Measurements from ENCODE around the gene TAS2R60. TPM values are rescaled to one million over a fixed set of nuclear protein-coding genes. Genes with fewer than 3 reads are reported as not detected.

Gene TAS2R60
- total RNA-seq, 1 experiment from 2014 or later, result 0.24 TPM

- no peak for ATAC-seq
- DNase-seq (ENCODE audit: low spot score), result no peak
- H3K9me3 Mint-ChIP-seq, result no peaks in the 10 kb centered on the region
- ChIA-PET CTCF (interaction anchor here (0.9 kb wide), 1 partner anchor 239 kb away, joined by 3 read pairs; no protein-coding TSS in a partner anchor), POLR2A (no interaction called here)
- peaks cover 5% of the 10 kb centered on the region for H3K4me1 Mint-ChIP-seq
- no peak overlapping the region for H3K27ac Mint-ChIP-seq
- H3K4me3 Mint-ChIP-seq, result no peak overlapping the region
- H3K36me3 Mint-ChIP-seq, result no peaks in the 10 kb centered on the region
- TF ChIP-seq USF1 (CRISPR knock-in tag; IDR thresholded peaks at IDR 0.05), result no peak
- no peak for TF ChIP-seq KAT7 (CRISPR knock-in tag; IDR thresholded peaks at IDR 0.05; ENCODE audit: borderline replicate concordance)
- no peak for TF ChIP-seq ATF6 (CRISPR knock-in tag; IDR thresholded peaks at IDR 0.05)
- no peak for TF ChIP-seq TEAD4 (CRISPR knock-in tag; IDR thresholded peaks at IDR 0.05)
- no peak for TF ChIP-seq ZNF671 (CRISPR knock-in tag; IDR thresholded peaks at IDR 0.05)
- no peak for TF ChIP-seq MYBL2 (CRISPR knock-in tag; IDR thresholded peaks at IDR 0.05)
- TF ChIP-seq SP1 (CRISPR knock-in tag; conservative IDR thresholded peaks at IDR 0.05), result no peak
- TF ChIP-seq ZNF138 (CRISPR knock-in tag; conservative IDR thresholded peaks at IDR 0.05), result no peak
- TF ChIP-seq ZNF219 (CRISPR knock-in tag; IDR thresholded peaks at IDR 0.05; ENCODE audit: borderline replicate concordance), result no peak
- no peak for TF ChIP-seq NR1H2 (CRISPR knock-in tag; IDR thresholded peaks at IDR 0.05)
- TF ChIP-seq CREB1 (CRISPR knock-in tag; IDR thresholded peaks at IDR 0.05), result no peak
- no peak for TF ChIP-seq PREB (CRISPR knock-in tag; IDR thresholded peaks at IDR 0.05; ENCODE audit: borderline replicate concordance)
- TF ChIP-seq JUN (CRISPR knock-in tag; IDR thresholded peaks at IDR 0.05), result no peak
- no peaks in the 10 kb centered on the region; the same call in 1 of the 2 replicates for H3K27me3 Mint-ChIP-seq (ENCODE audit: low read depth)
Measured at GRCh38 chr7:143454091-143454680, 10.9 kb downstream of the TAS2R60 start.

- no peak overlapping the region for H3K4me3 Mint-ChIP-seq
- ChIA-PET POLR2A (interaction anchor here (1.0 kb wide), 1 partner anchor 47 kb away, joined by 3 read pairs; the partner anchor contains the start of gene EPHA1), CTCF (no interaction called here)
- H3K4me1 Mint-ChIP-seq, result peaks cover 5% of the 10 kb centered on the region
- no peak for DNase-seq (ENCODE audit: low spot score)
- no peak overlapping the region for H3K27ac Mint-ChIP-seq
- H3K36me3 Mint-ChIP-seq, result peaks cover 2% of the 10 kb centered on the region
- H3K9me3 Mint-ChIP-seq, result peaks cover 4% of the 10 kb centered on the region
- H3K27me3 Mint-ChIP-seq (ENCODE audit: low read depth), result no peaks in the 10 kb centered on the region; the same call in 1 of the 2 replicates
- ATAC-seq, result no peak
- TF ChIP-seq RORB (CRISPR knock-in tag; IDR thresholded peaks at IDR 0.05) (no peak), ZBTB43 (CRISPR knock-in tag; IDR thresholded peaks at IDR 0.05) (no peak), ZNF671 (CRISPR knock-in tag; IDR thresholded peaks at IDR 0.05) (no peak), NFE2L1 (CRISPR knock-in tag; IDR thresholded peaks at IDR 0.05) (no peak), FOXK1 (CRISPR knock-in tag; IDR thresholded peaks at IDR 0.05) (no peak), PRDM15 (CRISPR knock-in tag; IDR thresholded peaks at IDR 0.05) (no peak), TP53 (CRISPR knock-in tag; IDR thresholded peaks at IDR 0.05) (no peak), PREB (CRISPR knock-in tag; IDR thresholded peaks at IDR 0.05; ENCODE audit: borderline replicate concordance) (no peak), JAZF1 (CRISPR knock-in tag; IDR thresholded peaks at IDR 0.05) (no peak), ZNF423 (CRISPR knock-in tag; IDR thresholded peaks at IDR 0.05) (no peak), ETV6 (CRISPR knock-in tag; IDR thresholded peaks at IDR 0.05) (no peak), MYBL2 (CRISPR knock-in tag; IDR thresholded peaks at IDR 0.05) (no peak), ZNF281 (CRISPR knock-in tag; IDR thresholded peaks at IDR 0.05) (no peak)
Measured at GRCh38 chr7:143455491-143455890, 12.2 kb downstream of the TAS2R60 start.

All from WTC11 (cell line).